SK-N-MC (cell line): Measurements from ENCODE around the gene ASPSCR1.

Experiments used
- DNase-seq: peaks from one replicate; pipeline ENCODE4 v3.0.0-alpha.2; 2011; ENCODE audit warnings: low read depth, low spot score
- H3K27ac ChIP-seq: fragments of 200-600 bp; sonication (generic); 2 replicates; pipeline ENCODE4 v1.5.1; 2016; ENCODE audit warnings: mixed run types
- H3K36me3 ChIP-seq: fragments of 200-600 bp; sonication (generic); 2 replicates; pipeline ENCODE4 v1.6.1; 2017; ENCODE audit warnings: antibody characterized with exemption, low read length, mixed read lengths; ENCODE audit not compliant: insufficient read depth
- H3K4me3 ChIP-seq: fragments of 200-600 bp; sonication (generic); 2 replicates; pipeline ENCODE4 v1.5.1; 2016
- H3K9ac ChIP-seq: fragments of 200-600 bp; sonication (generic); 2 replicates; pipeline ENCODE4 v1.8.0; 2017; ENCODE audit warnings: mixed run types, mixed read lengths; ENCODE audit not compliant: insufficient read length
- H3K9me3 ChIP-seq: fragments of 200-600 bp; sonication (generic); 2 replicates; pipeline ENCODE4 v1.6.1; 2017; ENCODE audit warnings: low read depth, mild to moderate bottlenecking, antibody characterized with exemption, low read length, moderate library complexity, mixed read lengths
- EZH2 ChIP-seq: fragments of 200-600 bp; sonication (generic); IDR thresholded peaks from one replicate; pipeline ENCODE4 v1.6.1; 2017; ENCODE audit warnings: antibody characterized with exemption
- FOXP2 ChIP-seq: optimal IDR thresholded peaks from 2 replicates; pipeline ENCODE3; 2011; ENCODE audit warnings: mild to moderate bottlenecking, moderate library complexity; ENCODE audit not compliant: insufficient read depth; ENCODE audit errors: extremely low read length, control extremely low read depth
- POLR2AphosphoS5 ChIP-seq: IDR thresholded peaks from 2 replicates; pipeline ENCODE4 v1.6.1; 2012; ENCODE audit warnings: mild to moderate bottlenecking, low read depth, low read length, borderline replicate concordance

ASPSCR1 gene

DNA sequence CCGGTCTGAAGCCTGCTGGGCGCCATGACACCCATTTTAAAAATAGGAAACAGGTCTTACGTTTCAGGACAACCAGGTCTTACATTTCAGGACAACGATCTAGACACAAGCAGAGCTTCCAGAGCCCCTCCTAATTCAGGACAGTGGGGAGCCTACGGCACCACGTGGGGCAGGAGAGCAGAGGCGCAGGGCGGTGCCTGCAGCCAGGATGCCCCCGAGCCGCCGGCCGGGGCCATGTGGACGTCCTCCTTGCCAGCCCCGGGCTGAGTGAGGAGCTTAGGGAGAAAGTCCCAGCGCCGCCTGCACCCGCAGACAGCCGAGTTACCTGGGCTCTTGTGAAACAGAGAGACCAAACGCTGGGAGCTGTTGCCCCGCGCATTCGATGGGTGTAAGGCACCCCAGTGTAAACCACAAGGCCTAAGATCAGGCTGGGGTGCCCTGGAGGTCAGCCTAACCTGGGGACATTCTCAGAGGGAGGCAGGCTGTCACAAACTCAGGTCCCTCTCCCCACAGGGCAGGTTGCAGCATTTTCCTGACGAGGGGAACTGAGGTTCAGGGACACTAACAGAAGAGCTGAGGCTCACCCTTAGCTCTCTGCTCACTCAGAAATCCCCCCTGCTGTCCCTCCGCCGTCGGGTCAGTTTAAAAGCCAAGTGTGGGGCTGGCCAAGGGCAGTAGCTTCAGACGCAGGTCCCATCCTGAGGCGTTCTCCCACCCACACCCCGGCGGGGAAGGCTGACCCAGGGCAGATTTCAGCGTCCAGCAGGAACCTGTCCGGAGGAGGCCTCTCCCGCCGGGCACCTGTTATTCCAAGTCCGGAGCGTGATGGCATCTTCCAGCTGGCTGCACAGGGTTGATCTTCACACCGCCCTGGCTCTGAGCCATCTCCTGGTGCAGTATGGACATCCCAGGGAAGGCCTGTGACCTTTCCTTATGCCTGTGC, 14.7 kb upstream of the ASPSCR1 start:
- Histone ChIP-seq H3K9me3 (no peaks in the 10 kb centered on the region), H3K27ac (no peak overlapping the region), H3K36me3 (no peaks in the 10 kb centered on the region), H3K9ac (no peak overlapping the region), H3K4me3 (no peak overlapping the region)
- no peak for DNase-seq
- TF ChIP-seq POLR2AphosphoS5 (no peak), FOXP2 (no peak), EZH2 (no peak)

DNA sequence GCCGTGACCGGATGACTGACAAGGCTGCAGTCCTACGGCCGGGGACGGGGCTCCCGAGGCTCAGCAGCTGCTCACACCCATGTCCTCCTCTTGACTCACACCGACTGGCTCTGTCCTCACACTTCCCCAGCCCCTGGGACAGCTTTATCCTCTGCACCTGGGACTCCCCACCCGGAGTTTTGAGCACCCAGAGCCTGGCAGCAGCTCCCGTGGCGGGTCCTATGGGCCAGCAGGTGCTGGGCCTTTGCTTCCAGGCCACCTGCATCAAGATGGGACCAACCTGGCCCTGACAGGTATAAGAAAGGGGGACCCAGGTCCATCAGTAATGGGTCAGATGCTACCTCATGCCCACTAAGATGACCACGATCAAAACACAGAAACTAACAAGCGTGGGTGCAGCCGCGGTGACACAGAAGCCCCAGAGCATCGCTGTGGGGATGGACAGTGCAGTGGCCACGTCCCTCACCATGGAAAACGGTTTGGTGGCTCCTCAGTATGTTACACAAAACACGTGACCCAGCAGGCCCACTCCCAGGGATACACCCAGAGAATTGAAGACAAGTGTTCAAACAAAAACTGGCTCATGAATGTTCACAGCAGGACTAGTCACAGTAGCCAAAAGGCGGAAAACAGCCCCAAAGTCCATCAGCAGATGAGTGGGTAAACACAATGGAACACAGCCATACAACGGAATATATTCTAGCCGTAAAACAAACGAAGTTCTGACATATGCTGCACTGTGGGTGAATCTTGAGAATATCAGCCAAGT, 13.2 kb upstream of the ASPSCR1 start:
- Histone ChIP-seq H3K27ac (no peak overlapping the region), H3K9me3 (no peaks in the 10 kb centered on the region), H3K4me3 (no peak overlapping the region), H3K9ac (no peak overlapping the region), H3K36me3 (no peaks in the 10 kb centered on the region)
- no peak for TF ChIP-seq FOXP2
- no peak for TF ChIP-seq EZH2
- no peak for TF ChIP-seq POLR2AphosphoS5
- no peak for DNase-seq

DNA sequence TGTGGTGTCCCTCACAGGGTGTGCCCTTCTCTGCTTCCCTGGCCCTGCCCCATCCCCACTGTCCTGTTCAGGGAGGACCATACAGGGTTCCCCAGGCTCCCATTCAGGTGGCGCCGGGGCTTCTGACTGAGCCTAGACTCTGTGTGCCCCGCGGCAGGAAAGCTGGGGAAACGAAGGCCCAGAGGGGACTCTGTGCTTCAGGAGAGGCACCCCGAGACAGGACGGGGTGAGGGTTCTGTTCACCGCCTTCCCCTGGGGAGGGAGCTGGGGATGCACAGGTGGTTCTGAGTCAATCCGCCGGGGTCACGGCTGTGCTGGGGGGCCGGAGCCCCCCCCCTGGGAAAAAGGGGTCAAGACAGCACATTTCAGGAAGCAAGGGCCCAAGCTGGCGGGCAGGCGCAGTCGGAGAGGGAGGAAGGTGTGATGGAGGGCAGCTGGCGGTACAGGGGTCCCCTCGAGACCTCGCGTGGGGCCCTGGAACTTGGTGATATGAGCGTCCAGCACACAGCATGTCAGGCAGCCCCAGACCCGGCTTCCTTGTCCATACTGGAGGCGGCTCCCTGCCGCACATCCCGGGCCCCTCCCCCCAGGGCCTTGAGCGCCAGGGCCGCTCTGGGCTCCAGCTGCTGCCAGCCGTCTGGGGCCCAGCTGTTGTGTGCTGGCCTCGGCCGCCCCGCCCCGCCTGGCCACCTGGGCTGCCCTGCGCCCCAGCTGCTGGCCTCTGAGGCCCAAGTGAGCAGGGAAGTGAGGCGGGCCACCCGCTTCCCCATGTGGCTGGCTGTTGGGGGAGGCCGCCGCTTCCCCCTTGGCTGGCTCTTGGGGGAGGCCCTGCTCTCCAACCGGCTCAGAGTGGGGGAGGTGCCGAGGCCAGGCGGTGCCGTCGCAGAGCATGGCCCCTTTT, 10.8 kb upstream of the ASPSCR1 start:
- no peaks in the 10 kb centered on the region for H3K9me3 ChIP-seq
- no peak overlapping the region for H3K4me3 ChIP-seq
- H3K9ac ChIP-seq = no peak overlapping the region
- H3K36me3 ChIP-seq = no peaks in the 10 kb centered on the region
- DNase-seq = no peak
- H3K27ac ChIP-seq = no peak overlapping the region
- no peak for TF ChIP-seq FOXP2
- no peak for TF ChIP-seq POLR2AphosphoS5
- TF ChIP-seq EZH2 = no peak

DNA sequence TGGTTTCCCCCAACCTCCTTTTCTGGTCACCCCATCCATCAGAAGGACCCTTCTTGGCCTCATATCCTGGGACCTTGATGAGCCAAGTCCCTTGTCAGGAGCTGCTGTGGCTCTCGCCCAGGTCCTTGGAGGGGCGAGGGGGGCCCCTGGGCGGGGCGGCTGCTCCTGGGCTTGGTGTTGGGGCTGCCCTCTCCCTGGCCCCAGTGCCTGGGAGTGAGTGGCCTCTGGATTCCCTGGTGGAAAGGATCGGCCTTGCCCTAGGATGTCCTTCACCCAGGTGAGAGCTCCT, 10.2 kb upstream of the ASPSCR1 start:
- no peak overlapping the region for H3K4me3 ChIP-seq
- peaks cover under 1% of the 10 kb centered on the region; the same call in 1 of the 2 replicates for H3K9me3 ChIP-seq
- H3K27ac ChIP-seq = no peak overlapping the region
- no peak for TF ChIP-seq FOXP2
- TF ChIP-seq POLR2AphosphoS5 = no peak
- TF ChIP-seq EZH2 = no peak
- H3K9ac ChIP-seq = no peak overlapping the region
- H3K36me3 ChIP-seq = no peaks in the 10 kb centered on the region
- DNase-seq = no peak

DNA sequence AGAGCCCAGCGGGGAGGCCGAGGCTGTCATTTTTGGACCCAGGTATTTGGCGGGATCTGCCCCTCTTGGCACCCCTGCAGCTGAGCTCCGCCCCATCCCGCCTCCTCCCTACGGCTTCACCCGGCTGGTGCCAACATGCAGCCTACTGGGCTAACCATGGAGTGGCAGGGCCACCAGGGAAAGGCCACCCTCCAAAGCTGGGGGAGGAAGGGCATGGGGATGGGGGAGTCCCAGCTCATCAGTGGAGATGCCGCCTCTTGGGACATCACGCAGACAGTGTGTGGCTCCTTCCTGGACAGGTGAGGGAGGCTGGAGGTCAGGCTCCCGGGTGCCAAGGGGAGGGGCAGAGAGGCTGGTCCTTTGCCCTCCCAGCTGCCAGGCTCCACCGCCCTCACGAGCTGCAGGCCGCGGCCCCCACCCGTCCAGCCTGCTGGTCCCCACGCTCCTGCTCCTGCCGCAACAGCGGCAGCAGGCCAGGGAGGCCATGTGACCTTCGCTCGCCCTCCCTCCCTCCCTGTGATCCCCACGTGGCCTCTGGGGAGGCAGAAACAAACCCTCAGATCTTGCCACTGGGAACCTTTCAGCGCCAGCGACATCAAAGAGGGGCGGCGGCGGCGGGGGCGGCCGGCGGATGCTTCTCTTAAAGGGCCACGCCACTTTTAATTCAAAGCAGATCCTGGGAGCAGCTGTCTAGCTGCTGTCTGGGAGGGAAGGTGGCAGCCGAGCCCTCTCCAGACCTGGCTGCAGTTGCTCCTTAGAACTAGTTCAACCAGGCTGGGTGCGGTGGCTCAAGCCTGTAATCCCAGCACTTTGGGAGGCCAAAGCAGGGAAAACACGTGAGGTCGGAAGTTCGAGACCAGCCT, 9.7 kb upstream of the ASPSCR1 start:
- TF ChIP-seq EZH2 (no peak), FOXP2 (no peak), POLR2AphosphoS5 (no peak)
- Histone ChIP-seq H3K9ac (no peak overlapping the region), H3K36me3 (no peaks in the 10 kb centered on the region), H3K4me3 (no peak overlapping the region), H3K27ac (no peak overlapping the region), H3K9me3 (peaks cover 3% of the 10 kb centered on the region; the same call in 1 of the 2 replicates)
- no peak for DNase-seq

DNA sequence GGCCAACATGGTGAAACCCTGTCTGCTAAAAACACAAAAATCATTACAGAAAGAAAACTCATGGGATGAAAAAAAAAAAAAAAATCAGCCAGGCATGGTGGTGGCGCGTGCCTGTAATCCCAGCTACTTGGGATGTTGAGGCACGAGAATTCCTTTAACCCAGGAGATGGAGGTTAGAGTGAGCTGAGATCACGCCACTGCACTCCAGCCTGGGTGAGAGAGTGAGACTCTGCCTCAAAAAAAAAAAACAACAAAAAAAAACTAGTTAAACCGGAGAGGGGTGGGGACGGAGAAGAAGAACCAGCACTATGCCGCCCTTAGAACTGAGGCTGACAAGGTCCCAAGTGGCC, 9.1 kb upstream of the ASPSCR1 start:
- no peak overlapping the region for H3K9ac ChIP-seq
- H3K36me3 ChIP-seq = no peaks in the 10 kb centered on the region
- H3K9me3 ChIP-seq = peaks cover 3% of the 10 kb centered on the region; the same call in 1 of the 2 replicates
- H3K4me3 ChIP-seq = no peak overlapping the region
- DNase-seq = no peak
- TF ChIP-seq POLR2AphosphoS5 (no peak), FOXP2 (no peak), EZH2 (no peak)
- H3K27ac ChIP-seq = no peak overlapping the region
